Left kidney (tissue), 2 donors: ENCODE data around the gene BORCS6. TPM values are rescaled to one million over a fixed set of nuclear protein-coding genes. Genes with fewer than 3 reads are reported as not detected.
"Not testable (repeated sequence)": the region's sequence is repeated elsewhere in the genome, so short reads cannot be mapped to it uniquely, and the experiment has no call there.

Experiments
- DNase-seq: peaks from one replicate; pipeline ENCODE4 v3.0.0-alpha.2; 2013
- polyA plus RNA-seq: library from polyadenylated mRNA; unstranded; fragments of 120-200 nt; gene quantifications from one replicate; pipeline ENCODE4 v1.2.1, GENCODE V29; 2013; ENCODE audit not compliant: insufficient read length

BORCS6 gene
- polyA plus RNA-seq, 1 donor: 2.8 TPM

DNA sequence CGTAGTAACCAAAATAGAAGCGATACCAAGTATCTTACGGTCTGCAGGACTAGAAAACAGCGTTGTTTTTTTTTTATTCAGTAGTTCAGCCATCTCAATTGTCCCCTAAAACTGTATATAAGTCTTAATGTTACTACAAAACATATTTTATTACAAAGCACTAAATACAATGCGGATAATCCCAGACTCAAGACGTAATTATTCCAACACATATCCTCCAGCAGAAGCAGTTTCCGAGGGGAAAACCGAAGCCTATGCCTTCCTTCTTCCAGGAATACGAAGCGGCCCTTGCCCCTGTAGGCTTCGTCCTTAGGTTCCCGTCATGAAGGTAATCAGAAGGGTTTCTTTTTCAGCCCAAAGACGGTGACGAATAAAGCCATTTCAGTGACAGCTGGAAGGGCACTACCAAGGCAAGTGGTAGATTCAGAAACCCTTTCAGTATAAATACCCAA is 16.1 kb downstream of the BORCS6 start:
- DNase-seq: no peak

GRCh38 chr17:8173056-8173870 is 16.7 kb downstream of the BORCS6 start:
- DNase-seq: peak; percentile 93

DNA sequence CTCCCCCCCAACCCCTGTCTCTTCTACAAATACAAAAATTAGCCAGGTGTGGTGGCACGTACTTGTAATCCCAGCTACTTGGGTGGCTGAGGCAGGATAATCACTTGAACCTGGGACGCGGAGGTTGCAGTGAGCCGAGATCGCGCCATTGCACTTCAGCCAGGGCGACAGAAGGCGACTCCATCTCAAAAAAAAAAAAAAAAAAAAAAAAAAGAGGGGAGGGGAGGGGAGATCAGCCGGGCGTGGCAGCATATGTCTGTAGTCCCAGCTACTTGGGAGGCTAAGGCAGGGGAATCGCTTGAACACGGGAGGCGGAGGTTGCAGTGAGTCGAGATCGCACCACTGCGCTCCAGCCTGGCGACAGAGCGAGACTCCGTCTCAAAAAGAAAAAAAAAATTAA is 19.8 kb downstream of the BORCS6 start:
- DNase-seq: not testable (repeated sequence)

- no peak for DNase-seq
Measured at GRCh38 chr17:8167526-8167925, 22.5 kb downstream of the BORCS6 start.

- DNase-seq: no peak
Measured at GRCh38 chr17:8166731-8167130, 23.2 kb downstream of the BORCS6 start.

DNA sequence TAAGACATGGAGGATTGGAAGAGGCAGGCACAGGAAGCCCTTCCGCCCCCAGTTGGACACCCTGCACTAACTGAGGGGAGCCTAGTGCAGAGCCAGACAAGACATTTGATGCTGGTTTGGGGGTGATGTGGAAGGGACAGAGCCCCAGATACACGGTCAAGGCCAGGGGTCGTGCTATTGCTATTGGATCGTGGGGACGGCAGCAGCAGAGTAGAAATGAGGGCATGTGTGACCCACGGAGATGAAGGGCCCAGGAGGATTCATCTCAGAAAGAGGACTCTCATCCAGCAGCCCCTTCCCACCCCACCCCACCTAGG is 25.2 kb downstream of the BORCS6 start:
- no peak for DNase-seq

- no peak for DNase-seq
Measured at GRCh38 chr17:8163978-8164814, 25.8 kb downstream of the BORCS6 start.

- no peak for DNase-seq
Measured at GRCh38 chr17:8162997-8163977, 26.7 kb downstream of the BORCS6 start.

GRCh38 chr17:8162233-8162996 is 27.6 kb downstream of the BORCS6 start, which contains the start of gene VAMP2:
Gene VAMP2 (minus strand): TSS chr17:8162948. CDS start chr17:8162879, 69 bp downstream.
- DNase-seq: no peak

GRCh38 chr17:8161289-8162232 is 28.4 kb downstream of the BORCS6 start:
- no peak for DNase-seq

DNA sequence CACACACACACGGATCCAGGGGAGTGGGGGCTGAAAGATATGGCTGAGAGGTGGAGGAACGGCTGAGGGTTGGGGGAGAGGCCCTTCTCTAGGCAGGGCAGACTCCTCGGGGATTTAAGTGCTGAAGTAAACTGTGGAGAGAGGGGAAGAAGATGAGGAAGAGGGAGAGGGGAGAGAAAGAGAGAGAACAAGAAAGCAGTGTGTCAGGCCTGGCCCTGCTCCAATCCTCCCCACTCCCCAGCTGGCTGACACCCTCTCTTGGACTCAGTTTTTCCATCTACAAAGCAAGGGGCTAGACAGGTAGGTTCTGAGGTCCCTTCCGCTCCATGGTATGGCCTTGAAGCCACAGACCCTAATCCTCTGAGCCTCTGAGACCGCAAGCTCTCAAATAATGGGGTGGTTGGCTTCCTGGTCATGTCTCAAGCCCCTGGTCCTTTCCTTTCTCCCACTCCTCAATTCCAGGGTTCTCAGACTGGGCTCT is 29.2 kb downstream of the BORCS6 start:
- no peak for DNase-seq

GRCh38 chr17:8160224-8160577 is 29.8 kb downstream of the BORCS6 start:
- DNase-seq: no peak

GRCh38 chr17:8159459-8160223 is 30.3 kb downstream of the BORCS6 start:
- no peak for DNase-seq

- DNase-seq: no peak
Measured at GRCh38 chr17:8159032-8159400, 31.0 kb downstream of the BORCS6 start.

DNA sequence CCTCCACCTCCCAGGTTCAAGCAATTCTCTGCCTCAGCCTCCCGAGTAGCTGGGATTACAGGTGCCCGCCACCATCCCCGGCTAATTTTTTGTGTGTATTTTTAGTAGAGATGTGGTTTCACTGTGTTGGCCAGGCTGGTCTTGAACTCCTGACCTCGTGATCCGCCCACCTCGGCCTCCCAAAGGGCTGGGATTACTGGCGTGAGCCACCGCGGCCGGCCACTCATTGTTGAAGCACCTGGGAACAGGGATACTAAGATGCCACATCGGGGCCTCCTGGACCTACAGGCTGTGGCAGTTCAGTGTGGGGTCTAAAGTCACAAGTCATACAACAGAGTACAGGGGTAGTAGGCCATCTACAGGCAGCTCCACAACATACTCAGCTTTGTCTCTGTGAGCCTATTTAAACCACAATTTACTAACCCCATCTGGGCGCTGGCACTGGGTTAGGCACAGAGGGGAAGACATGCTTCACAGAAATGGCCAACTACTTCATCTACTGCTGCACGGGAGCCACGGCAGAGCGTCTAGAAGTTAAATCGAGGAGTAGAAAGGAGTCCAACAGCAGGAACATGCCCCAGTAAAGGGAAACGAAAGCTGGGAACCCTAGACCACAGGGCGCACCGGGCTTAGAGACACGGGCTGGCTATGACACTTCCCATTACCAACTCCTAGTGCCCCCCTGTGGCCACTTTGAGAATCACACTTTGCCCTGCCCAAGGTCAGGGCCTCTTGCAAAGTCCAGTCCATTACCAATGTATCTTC is 31.5 kb downstream of the BORCS6 start:
- DNase-seq: peak; percentile 88

- DNase-seq: peak; percentile 100
Measured at GRCh38 chr17:8156246-8156992, 33.6 kb downstream of the BORCS6 start.

DNA sequence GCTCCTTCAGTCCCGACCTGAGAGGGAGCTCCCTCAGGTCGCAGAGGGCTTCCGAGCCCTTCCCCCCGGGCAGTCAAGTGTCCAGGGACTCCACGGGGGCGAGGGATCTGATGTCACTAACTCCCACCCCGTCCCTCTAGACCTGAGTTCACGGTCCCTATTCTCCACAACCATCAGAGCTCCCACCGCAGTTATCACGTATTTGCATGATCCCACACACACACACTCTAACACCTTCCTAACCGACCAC is 34.1 kb downstream of the BORCS6 start:
- DNase-seq: no peak
